ENCODE data around the gene PSPN. TPM values are rescaled to one million over a fixed set of nuclear protein-coding genes. Genes with fewer than 3 reads are reported as not detected.

PSPN gene
- polyA plus RNA-seq, 1 donor (not counting 4 experiments of a cell fraction or from before 2014, with no cell fraction given) = 0.33 TPM

DNA sequence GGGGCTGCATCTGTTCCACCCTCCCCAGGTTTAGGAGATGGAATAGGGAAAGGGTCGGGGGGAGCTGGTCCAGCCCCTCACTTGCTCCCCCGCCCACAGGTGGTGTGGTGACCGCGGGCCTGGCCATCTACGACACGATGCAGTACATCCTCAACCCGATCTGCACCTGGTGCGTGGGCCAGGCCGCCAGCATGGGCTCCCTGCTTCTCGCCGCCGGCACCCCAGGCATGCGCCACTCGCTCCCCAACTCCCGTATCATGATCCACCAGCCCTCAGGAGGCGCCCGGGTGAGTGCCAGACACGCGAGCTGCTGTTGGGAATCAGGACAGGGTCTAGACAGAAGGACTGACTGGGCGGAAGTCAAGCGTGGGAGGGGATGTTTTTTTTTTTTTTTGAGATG, 11.4 kb downstream of the PSPN start:
- no peak overlapping the region for H2AFZ ChIP-seq (ENCODE audit: control insufficient read depth, low read length)
- peaks cover 15% of the 10 kb centered on the region for H3K79me2 ChIP-seq (ENCODE audit: control insufficient read depth, insufficient read depth, low read length)
- no peak overlapping the region for H3K27ac ChIP-seq (ENCODE audit: control insufficient read depth, insufficient read depth, low read length)
- H3K4me1 ChIP-seq (ENCODE audit: control insufficient read depth, extremely low read depth, insufficient read depth, low read length) = peaks cover 3% of the 10 kb centered on the region
- no peak for DNase-seq (ENCODE audit: low read depth, low spot score)
- no peak overlapping the region for H3K9ac ChIP-seq (ENCODE audit: control insufficient read depth, extremely low read depth, insufficient read depth, low read length)
- no peaks in the 10 kb centered on the region for H3K9me1 ChIP-seq (ENCODE audit: control insufficient read depth, extremely low read depth, insufficient read depth, low read length)
- FAIRE-seq = no peak
- H4K20me1 ChIP-seq (ENCODE audit: control insufficient read depth, extremely low read depth, insufficient read depth, low read length) = no peaks in the 10 kb centered on the region
- dilution Hi-C loops (cut with MboI; ENCODE audit: extremely low pct_ligation_motif_present, low sequenced_read_pairs) = no loop called here
- H3K4me2 ChIP-seq (ENCODE audit: control insufficient read depth, extremely low read depth, insufficient read depth, low read depth, low read length) = no peak overlapping the region
- TF ChIP-seq, protein P1, sequence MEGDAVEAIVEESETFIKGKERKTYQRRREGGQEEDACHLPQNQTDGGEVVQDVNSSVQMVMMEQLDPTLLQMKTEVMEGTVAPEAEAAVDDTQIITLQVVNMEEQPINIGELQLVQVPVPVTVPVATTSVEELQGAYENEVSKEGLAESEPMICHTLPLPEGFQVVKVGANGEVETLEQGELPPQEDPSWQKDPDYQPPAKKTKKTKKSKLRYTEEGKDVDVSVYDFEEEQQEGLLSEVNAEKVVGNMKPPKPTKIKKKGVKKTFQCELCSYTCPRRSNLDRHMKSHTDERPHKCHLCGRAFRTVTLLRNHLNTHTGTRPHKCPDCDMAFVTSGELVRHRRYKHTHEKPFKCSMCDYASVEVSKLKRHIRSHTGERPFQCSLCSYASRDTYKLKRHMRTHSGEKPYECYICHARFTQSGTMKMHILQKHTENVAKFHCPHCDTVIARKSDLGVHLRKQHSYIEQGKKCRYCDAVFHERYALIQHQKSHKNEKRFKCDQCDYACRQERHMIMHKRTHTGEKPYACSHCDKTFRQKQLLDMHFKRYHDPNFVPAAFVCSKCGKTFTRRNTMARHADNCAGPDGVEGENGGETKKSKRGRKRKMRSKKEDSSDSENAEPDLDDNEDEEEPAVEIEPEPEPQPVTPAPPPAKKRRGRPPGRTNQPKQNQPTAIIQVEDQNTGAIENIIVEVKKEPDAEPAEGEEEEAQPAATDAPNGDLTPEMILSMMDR (optimal IDR thresholded peaks at IDR 0.05 in 1 of 3, IDR thresholded peaks at IDR 0.05 in 1 of 3, conservative IDR thresholded peaks at IDR 0.05 in 1 of 3; ENCODE audit: extremely low read depth in 1 of 3, insufficient read depth in 2 of 3, low read length in 3 of 3) = no peak
- TF ChIP-seq EZH2 (IDR thresholded peaks at IDR 0.05; ENCODE audit: low read length) = no peak
- peaks cover 19 to 20% of the 10 kb centered on the region in 2 experiments for H3K36me3 ChIP-seq (ENCODE audit: control insufficient read depth in 2 of 2, extremely low read depth in 1 of 2, insufficient read depth in 2 of 2, low read length in 2 of 2)
- no peaks in the 10 kb centered on the region for H3K27me3 ChIP-seq (ENCODE audit: control insufficient read depth, extremely low read depth, insufficient read depth, low read length)
- H3K9me3 ChIP-seq (ENCODE audit: control insufficient read depth, low read depth, low read length) = no peaks in the 10 kb centered on the region
- no peak overlapping the region for H3K4me3 ChIP-seq (ENCODE audit: control insufficient read depth in 2 of 3, extremely low read depth in 1 of 3, insufficient read depth in 2 of 3, low read depth in 1 of 3, low read length in 3 of 3)

DNA sequence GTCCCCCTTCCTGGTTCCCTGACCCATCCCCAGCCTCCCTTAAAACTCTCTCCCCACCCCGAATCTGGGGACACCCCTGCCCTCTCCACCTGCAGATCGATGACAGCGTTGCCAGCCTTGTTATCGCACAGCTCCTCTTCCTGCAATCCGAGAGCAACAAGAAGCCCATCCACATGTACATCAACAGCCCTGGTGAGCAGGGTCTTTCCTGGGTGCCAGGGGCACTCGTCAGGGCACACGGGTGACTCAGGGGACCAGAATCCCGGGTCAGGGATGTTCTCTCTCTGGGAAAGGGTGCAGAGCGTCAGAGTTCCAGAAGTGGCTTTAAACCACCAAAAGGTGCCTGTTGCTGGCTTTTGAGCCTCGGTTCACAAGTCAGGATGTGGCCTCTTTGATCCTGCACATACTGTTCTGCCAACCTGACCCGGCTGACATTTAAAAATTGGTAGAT, 13.4 kb downstream of the PSPN start:
- no peak for FAIRE-seq

More for the DNA sequence above, 13.4 kb downstream of the PSPN start:
- H3K36me3 ChIP-seq (ENCODE audit: control insufficient read depth in 2 of 2, extremely low read depth in 1 of 2, insufficient read depth in 2 of 2, low read length in 2 of 2) = peaks cover 15 to 16% of the 10 kb centered on the region in 2 experiments
- dilution Hi-C loops (cut with MboI; ENCODE audit: extremely low pct_ligation_motif_present, low sequenced_read_pairs) = no loop called here
- H3K4me3 ChIP-seq (ENCODE audit: control insufficient read depth in 2 of 3, extremely low read depth in 1 of 3, insufficient read depth in 2 of 3, low read depth in 1 of 3, low read length in 3 of 3) = peak overlapping the region; percentile 71 to 97 (median 73)
- peak overlapping the region; percentile 95 for H3K4me2 ChIP-seq (ENCODE audit: control insufficient read depth, extremely low read depth, insufficient read depth, low read depth, low read length)
- no peaks in the 10 kb centered on the region for H3K9me3 ChIP-seq (ENCODE audit: control insufficient read depth, low read depth, low read length)
- H3K27ac ChIP-seq (ENCODE audit: control insufficient read depth, insufficient read depth, low read length) = peak overlapping the region; percentile 58
- no peaks in the 10 kb centered on the region for H4K20me1 ChIP-seq (ENCODE audit: control insufficient read depth, extremely low read depth, insufficient read depth, low read length)
- no peak for DNase-seq (ENCODE audit: low read depth, low spot score)
- H2AFZ ChIP-seq (ENCODE audit: control insufficient read depth, low read length) = peak overlapping the region; percentile 83
- H3K79me2 ChIP-seq (ENCODE audit: control insufficient read depth, insufficient read depth, low read length) = peaks cover 15% of the 10 kb centered on the region
- H3K27me3 ChIP-seq (ENCODE audit: control insufficient read depth, extremely low read depth, insufficient read depth, low read length) = no peaks in the 10 kb centered on the region
- H3K9me1 ChIP-seq (ENCODE audit: control insufficient read depth, extremely low read depth, insufficient read depth, low read length) = no peaks in the 10 kb centered on the region
- TF ChIP-seq, protein P1 (optimal IDR thresholded peaks at IDR 0.05 in 1 of 3, IDR thresholded peaks at IDR 0.05 in 1 of 3, conservative IDR thresholded peaks at IDR 0.05 in 1 of 3; ENCODE audit: extremely low read depth in 1 of 3, insufficient read depth in 2 of 3, low read length in 3 of 3) = no peak
- no peak for TF ChIP-seq EZH2 (IDR thresholded peaks at IDR 0.05; ENCODE audit: low read length)
- peak overlapping the region; percentile 72 for H3K9ac ChIP-seq (ENCODE audit: control insufficient read depth, extremely low read depth, insufficient read depth, low read length)
- H3K4me1 ChIP-seq (ENCODE audit: control insufficient read depth, extremely low read depth, insufficient read depth, low read length) = peaks cover 3% of the 10 kb centered on the region

Measured in keratinocyte (primary cell).